HG03139 (cell line): ENCODE data around the gene PRAC2.

ENCODE experiments used
- ATAC-seq: cut with Tn5 transposase; IDR thresholded peaks from one replicate; pipeline ENCODE4 v1.9.1; 2021; ENCODE audit not compliant: unreplicated experiment

PRAC2 gene

DNA sequence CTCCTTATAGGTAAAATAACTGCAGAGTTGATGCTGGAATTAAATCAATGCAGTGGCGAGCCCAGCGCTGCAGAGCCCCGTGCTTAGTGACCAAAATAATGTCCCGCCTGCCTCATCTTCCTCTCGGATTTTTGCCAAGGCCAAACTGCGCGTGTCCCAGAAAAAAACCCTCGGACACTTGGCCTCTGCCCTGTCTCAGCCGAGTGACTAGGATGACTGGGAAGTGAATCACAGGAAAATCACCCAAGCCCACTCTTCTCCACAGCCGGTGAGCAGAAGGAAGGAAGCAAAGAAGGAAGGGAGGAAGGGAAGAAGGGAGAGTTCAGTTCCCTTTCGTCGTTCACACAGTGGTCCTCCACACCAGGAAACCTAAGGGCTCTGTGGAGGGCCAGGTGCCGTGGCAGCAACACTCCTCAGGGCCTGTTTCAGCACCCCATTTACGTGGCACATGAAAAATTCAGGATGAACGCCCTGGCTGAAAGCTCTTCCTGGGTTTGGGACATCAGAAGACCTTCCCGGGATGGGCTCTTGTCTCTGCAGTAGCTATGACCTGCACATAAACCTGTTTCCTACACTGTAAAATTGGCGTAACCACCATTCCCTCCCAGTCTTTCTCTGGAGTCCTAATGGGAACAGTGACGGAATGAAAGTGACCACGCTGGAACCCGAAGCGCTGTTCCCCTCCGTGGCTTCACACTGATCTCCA is 31.0 kb downstream of the PRAC2 start:
- no peak for ATAC-seq

DNA sequence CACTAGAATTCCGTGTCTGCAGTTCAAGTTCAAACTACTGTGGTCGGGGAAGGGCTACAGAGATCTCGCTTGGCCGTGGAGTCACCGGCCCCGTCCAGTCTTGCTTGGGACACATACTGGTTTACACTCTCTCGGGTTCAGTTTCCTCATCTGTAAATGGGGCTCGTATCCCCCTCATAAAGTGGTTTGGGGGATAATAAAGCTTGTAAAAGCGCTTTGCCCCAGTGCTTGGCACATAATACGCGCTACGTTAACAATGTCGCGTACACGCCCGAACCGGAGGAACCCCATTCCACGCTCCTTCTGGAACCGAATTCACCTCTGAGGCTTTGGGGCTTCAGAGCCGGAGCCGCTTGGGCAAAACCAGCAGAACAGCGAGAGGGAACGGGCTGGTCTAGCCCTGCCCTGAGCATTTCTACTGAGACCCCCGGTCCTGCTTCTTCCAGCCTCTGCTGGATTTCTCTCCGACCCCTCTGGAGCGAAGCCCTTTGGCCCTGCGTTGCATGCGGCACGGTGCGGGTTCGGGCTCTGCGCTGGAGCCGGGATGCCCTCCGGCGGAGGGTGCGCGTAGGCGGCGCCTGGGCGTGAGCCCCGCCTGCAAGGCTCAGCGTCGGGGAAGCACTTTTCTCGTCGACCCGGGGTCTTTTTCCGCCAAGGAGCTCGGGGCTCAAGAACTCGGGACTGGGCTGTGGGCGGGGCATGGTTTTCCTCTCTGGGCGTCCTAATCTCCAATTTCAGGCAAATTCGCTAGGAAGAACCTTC is 31.7 kb downstream of the PRAC2 start:
- no peak for ATAC-seq

DNA sequence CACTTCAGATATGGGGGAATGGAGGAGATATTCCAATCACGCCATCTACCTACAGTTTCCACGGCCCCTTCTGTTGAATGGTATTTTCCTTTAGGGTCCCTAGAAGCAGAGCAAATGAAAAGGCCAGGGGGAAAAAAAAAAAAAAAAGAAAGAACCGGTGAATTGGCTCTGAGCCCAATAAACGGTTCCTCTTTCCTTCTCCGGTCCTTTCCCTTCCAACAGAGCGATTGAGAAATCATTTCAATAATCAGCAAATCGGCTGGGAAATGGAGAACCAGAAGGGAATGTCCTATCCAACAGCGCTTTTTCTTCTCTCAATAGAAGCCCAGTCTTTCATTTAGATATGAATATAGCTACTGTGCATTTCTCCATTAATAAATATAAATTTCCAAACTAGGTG is 32.4 kb downstream of the PRAC2 start:
- ATAC-seq, result no peak

DNA sequence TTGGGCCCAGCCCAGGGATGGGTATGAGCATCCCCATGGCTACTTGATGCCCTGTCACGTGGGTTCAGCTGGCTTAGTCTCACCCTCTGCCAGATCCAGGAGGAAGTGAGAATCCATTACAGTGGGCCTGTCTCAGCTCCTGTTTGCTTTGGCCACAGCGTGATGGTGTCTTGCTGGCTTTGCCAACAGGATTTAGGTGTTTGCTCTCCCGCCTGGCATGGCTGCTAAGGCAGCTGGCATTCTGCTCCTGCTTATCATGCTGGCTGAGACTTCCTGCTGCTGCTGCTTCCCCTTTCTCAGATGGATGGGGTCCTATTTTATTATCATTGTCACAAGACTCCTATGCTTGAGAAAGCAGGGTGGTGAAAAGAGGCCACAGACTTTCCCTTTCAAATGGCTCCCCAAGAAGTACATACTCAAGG is 33.9 kb downstream of the PRAC2 start:
- ATAC-seq, result no peak

DNA sequence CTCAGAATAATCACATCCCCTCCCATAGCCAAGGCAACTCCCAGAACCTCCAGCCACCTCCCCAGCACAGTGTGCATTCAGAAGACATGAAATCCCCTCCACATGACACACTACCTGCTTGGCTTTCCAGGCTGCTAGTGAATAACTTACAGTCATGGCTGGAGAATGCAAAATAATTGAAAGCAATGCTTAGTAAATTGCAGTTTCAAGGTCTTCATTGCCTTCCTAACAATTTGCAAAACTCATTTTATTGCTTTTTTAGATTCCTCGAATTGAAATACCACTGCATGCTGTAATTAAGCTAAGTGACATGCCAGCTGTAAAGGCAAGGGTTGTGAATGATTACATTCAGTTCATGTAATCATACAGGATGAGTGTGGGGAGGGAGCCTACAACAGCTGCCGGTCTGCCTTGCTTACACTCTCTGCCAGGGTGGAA is 34.6 kb downstream of the PRAC2 start:
- ATAC-seq, result no peak

DNA sequence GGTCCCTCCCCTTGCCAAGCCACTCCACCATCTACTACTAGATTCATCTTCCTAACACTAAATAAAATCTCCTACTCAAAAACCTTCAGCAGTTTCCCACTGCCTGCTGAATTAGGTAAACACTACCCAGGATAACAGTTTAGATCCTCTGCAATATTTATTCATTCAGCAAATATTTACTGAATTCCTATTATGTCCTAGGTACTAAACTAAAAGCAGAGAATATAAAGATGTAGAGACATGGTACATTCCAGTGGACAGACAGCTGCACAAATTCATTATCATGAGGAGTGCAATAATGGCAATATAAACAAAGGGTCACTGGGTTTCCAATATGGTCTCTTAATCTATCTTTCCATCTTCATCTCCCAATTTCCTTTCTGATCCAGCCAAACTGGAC is 36.3 kb downstream of the PRAC2 start:
- ATAC-seq, result no peak

DNA sequence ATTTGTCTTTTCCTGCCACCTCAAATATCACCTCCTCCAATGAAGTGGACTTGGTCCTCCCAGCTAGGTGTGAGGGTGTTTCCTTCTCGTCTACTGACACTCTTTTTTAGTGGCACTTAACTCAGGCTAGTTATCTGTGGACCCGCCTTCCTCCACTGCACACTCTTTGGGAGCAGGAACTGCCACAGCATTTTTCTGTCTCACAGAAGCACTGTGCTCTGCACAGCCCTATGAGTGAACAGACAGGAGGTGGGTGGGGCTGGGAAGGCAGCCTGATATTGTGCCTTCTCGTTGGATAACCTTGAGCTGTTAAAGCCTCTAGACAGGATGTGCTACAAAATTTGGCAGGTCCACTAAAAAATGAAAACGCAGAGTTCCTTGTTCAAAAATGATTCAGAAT is 37.4 kb downstream of the PRAC2 start:
- no peak for ATAC-seq

DNA sequence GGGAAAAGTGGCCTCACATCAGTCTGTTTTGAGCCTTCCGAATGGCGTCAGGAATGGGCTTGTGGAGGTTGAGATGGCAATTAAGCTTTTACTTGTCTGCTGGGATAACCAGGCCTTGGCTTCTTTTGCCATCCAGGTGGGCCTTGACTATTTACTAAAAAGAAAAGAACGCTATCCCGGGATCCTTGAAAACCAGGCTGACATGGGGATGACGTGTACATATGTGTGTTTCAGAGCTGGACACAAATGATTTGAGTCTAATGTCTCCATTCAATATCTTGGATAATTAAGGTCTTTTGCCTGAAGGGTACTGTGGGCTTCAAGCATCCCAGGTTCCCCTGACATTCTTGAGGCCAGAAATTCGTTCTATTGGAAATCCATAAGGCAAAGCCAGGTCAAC is 38.1 kb downstream of the PRAC2 start:
- ATAC-seq, result no peak

DNA sequence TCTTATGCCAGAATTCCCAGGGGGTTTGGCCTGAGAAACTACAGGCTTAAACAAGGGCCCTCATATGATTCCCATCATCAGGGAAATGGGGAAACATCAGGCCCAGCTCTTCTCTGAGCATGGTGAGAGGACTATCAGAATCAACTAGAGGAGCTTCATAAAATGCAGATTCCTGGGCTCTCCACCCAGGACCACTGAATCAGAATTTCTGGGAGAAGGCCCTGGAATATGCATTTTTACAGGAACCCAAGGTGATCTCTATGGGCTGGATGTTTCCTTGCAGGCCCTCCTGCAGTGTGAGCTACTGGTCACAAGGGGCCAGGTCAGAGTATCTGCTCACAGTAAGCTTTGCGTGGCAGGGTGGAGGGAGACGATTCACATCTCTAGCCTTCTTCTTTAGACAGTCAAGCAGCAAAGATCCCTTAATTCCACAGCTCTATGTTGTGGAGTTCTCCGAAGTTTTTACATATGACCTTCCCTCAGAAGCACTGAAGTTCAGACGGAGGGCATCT is 44.3 kb downstream of the PRAC2 start:
- ATAC-seq, result no peak

DNA sequence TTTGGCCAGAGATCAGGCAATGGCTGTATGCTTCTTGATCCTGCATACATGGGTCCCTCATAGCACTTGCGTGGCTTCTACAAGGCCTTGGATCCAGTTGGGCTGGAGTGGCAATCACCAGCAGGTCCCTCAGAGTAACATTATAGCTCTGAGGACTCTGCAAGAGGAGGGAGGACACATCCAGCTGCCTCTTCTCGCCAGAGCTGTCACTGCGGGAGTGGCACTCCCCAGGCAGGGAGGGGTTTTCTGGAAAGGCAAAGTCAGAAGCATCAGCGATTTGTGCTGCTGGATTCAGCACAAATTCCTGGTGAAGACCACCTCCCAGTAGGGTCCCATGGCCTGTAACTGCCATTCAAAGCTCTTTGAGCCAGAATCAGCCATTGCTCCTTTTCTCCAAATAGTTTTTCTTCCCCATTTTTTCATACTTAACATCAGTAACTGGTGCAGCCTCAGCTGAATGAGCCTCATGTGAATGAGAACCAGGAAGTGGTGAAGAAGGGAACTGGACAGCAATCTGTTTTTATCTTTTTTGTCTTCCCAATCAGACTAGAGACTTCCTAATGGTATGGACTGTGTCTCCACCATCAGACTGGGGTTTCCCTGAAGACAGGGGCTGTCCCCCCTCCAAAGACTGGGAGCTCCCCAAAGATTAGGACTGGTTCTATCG is 46.2 kb downstream of the PRAC2 start:
- ATAC-seq, result no peak

DNA sequence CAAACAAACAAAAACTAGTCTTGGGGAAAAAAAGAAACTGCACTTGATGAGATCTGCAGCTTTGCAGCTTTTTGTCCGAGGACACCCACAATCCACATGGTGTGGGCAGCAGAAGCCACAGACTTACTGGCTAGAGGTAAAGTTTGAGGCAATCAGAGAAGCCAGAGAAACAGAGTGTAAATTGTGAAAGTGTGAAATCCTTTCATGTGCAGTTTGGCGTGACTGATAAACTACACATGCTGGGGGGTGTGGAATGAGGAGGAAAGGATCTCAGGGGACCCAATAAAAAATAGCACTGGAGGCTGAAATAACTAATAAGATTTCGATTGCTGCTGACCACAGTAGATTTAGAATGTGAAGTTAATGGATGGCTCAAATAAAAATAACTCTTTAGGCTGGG is 48.0 kb downstream of the PRAC2 start:
- ATAC-seq, result no peak

DNA sequence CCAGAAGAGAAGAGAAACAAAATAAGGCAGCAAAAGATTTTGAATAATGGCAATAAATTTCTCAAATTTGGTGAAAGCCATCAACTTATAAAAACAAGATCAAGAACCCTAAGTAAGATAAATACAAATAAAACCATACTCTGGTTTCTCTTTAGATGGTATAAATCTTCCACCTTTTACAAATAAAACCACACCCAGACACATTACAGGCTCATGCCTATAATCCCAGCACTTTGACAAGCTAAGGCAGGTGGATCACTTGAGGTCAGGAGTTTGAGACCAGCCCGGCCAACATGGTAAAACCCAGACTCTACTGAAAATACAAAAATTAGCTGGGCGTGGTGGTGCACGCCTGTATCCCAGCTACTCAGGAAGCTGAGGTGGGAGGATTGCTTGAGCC is 50.3 kb downstream of the PRAC2 start:
- ATAC-seq, result no peak
